Hematopoietic multipotent progenitor cell treated with erythropoietin and hydrocortisone succinate and interleukin-3 and kit ligand, for 17 days (in vitro differentiated cells): ENCODE data around the gene IRX3.

Experiments
- DNase-seq: peaks from one replicate; pipeline ENCODE4 v3.0.0-alpha.2; 2015; ENCODE audit warnings: low spot score

Gene IRX3

GRCh38 chr16:54286366-54287130 lies at the start of gene IRX3:
Gene IRX3 (minus strand): TSS chr16:54286787. CDS start chr16:54286050, 737 bp downstream.
- no peak for DNase-seq

DNA sequence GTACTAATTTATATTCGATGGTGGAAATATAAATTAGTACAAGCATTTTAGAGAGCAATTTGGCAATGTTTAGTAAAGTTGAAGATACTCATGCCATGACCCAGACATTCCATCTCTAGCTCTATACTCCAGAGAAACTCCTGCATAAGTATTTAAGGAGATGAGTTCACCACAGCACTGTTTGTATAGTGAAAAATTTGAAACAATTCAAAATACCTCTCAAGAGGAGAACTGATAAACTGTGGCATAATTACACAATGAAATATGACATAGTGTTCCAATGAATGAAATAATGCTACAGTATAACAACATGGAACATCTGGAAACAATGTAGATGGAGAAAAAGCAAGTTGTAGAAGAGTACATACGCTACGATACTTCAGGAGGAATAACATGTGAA lies 48.6 kb upstream of the IRX3 start:
- no peak for DNase-seq

GRCh38 chr16:54334208-54334607 lies 47.6 kb upstream of the IRX3 start:
- DNase-seq, result no peak

GRCh38 chr16:54331241-54332002 lies 44.8 kb upstream of the IRX3 start:
- no peak for DNase-seq

DNA sequence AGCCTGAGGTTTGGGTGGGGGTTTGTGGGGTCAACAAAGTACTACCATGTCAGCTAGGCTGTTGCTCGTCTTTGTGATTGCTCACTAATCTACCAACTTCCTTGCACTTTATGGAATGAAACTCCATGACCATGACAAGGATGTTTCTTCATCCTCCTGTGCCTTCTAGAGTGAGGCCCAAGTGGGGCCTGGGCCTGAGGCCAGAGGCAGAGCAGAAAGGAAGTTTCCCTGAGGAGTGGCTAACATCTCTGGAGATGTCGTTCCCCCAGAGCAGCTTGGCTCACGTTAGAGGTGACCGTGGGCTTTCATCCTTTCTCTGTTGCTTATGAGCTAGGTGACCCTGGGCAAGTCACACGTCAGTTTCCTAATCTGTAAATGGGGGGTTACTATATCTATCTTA lies 41.0 kb upstream of the IRX3 start:
- no peak for DNase-seq

GRCh38 chr16:54326266-54326662 lies 39.7 kb upstream of the IRX3 start:
- DNase-seq, result no peak

DNA sequence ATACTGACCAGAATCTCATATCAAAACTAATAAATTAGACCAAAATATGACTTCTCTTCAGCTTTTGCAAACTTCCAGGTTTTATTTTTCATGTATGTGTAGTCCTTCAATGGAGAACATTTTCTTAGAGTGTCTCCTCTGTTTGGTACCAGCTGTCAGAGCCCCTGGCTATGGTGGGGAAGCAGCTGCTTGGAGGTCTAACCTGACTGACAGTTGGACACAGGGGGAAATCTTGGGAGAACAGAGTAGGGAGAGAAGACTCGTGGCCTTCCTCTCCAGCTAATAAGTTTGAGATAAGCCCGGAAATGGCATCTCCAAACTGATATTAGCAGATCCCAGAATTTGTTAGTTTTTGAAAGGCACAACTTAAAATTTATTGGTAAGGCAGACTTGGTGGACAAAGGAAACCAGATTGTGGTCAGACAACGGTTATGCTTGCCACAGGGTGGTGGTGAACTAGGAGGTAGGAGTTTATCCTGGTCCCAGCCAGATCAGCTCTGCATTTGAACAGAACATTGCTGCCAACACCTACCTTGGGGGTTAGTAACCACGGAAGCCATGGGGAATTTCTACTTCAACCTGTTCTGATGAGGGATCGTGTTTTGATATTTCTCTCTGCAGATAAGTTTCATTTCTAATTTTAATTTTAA lies 39.2 kb upstream of the IRX3 start:
- no peak for DNase-seq

DNA sequence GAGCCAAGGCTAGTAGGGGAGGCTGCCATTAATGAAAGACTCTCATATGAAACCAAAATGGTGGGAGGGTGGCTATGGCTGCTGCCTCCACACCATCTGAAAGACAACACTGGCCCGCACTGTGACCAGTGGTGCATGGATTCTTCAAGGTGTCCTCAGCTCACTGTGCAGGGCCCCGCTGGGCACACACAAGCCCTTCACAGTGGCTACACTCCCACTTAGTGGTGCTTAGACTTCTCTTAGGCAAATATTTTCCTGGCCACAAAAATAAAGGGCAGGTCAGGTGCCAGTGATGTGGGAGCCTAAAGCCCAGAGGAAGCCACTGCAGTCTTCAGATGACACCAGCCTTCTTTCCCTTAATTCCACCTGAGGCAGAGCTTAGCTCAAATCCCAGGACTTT lies 38.1 kb upstream of the IRX3 start:
- no peak for DNase-seq

DNA sequence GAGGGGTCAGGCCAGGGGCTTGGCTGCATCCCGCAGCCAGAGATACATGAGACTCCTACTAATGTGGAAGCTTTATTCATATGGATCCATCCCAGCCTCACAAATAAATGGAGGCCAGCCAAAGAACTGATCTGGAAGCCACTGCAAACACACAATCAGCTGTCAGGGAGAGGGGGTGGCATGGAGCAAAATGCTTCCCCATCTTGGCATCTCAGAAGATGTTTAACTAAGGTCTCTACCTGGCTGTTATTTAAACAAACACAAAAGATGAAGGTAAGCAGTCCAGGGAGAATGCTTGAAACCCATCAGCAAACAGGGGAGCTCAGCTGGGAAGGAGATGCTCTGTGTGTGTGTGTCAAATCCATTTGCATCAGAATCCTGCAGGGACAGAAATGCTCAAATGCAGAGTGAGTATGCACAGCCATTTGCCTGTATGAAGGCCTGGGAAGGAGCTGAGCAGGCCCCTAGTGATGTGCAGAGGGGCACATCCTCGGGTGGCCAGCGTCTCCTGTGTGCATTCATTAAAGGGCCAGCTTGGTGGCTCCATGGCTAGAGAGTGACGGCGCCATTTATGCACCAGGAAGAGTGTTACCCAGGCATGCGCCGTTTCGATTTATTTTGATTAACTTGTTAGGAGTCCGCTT lies 34.2 kb upstream of the IRX3 start:
- no peak for DNase-seq

DNA sequence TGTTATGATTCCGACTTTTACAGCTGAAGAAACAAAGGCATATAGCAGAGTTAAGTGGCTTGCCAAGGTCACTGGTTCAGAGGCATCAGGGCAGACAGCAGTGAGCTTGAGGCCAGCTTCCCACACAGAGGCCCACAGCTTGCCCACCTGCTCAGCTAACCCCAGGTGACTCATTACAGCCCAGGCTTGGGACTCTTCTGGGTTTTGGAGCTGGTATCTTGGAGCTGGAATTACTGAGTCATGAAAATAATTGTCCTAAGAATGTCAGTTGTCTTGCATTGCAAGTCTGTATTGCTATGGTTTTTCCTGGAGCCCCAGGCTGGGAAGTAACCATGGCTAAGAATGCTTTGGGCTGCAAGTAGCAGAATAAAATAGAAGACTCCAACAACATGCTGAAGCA lies 32.4 kb upstream of the IRX3 start:
- no peak for DNase-seq

GRCh38 chr16:54317101-54317611 lies 30.6 kb upstream of the IRX3 start:
- DNase-seq, result no peak

GRCh38 chr16:54316095-54316889 lies 29.7 kb upstream of the IRX3 start:
- DNase-seq, result no peak

GRCh38 chr16:54313789-54314188 lies 27.2 kb upstream of the IRX3 start:
- no peak for DNase-seq

DNA sequence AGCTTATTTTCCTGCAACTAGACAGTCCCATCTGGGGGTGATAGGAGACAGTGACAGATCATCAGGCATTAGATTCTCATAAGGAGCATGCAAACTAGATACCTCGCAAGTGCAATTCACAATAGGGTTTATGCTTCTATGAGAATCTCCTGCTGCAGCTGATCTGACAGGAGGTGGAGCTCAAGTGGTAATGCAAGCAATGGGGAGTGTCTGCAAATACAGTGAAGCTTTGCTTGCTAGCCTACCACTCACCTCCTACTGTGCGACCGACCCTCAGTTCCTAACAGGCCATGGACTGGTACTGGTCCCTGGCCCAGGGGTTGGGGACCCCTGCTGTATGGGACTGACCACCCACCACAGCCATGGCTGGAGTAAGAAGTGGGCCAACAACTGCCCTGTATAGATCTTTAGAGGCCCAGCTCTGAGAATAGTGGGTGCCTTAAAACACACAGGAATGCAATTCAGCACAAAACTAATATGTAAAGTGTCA lies 26.0 kb upstream of the IRX3 start:
- DNase-seq, result no peak

- no peak for DNase-seq
Measured at GRCh38 chr16:54309341-54309740, 22.8 kb upstream of the IRX3 start.

GRCh38 chr16:54305080-54305479 lies 18.5 kb upstream of the IRX3 start:
- DNase-seq, result no peak

- DNase-seq, result no peak
Measured at GRCh38 chr16:54303613-54304012, 17.0 kb upstream of the IRX3 start.

DNA sequence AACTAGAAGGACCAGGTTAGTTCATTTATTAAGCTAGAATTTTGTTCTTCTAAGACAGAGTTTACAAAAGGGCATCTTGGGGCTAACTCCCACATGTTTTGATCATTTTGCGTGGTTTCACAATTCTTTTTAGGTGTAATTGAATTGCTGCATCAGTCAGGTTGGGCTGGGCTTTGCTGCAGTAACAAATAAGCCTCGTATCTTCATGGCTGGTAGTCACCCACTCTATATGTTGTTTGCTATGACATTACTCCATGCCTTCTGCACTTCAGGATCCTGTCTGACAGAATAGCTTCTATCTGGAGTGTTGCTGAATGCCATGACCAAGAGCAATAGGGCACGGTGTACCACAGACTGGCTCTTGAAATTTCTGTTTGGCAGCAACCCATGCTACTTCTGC lies 10.6 kb upstream of the IRX3 start:
- no peak for DNase-seq

GRCh38 chr16:54296543-54296942 lies 10.0 kb upstream of the IRX3 start:
- no peak for DNase-seq

DNA sequence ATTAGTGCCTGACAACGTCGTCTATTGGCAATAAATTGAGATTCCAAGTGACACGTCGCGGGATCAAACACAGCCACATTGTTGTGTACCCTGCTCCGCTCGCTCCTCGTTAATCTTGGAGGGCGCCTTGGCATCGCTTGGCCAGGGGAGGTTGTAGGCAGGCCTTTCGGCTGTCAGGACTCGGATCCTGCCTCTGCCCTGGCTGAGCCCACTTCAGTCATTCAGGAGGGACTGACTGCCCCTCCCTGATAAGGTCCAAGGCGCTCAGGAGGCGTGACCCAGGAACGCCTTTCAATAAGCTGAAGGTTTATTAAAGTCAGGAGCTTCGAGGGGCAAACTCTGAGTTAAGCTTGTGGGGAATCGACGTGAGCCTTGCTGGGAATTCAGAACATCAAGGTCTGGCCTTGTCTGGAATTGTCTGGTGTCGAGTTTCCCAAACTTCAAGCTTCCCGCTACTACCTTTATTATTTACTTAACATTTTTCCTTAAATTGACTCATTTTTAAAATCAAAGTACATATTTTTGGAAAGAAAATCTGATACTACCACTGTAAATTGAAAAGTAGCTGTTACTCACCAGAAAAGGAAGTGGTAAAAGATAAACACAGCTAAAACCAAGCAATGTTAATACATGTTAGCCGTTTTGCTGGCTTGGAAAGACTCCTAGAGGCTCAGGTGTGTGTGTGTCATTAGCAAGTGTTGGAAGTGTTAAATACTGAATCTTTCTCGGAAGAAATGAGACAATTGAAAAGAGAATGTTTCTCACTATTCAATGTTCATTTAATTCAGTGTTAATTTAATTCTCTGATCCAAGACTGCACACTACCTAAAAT lies 5.3 kb upstream of the IRX3 start:
- DNase-seq, result no peak
